Keratinocyte (primary cell): ENCODE results near the gene DKC1. TPM values are rescaled to one million over a fixed set of nuclear protein-coding genes. Genes with fewer than 3 reads are reported as not detected.

Experiments
- DNase-seq: peaks from one replicate; pipeline ENCODE4 v3.0.0-alpha.2; 2011; ENCODE audit warnings: low read depth, missing footprints, low spot score
- FAIRE-seq: peaks from 2 replicates; lab custom pipeline; 2011; peaks lifted over from hg19 to GRCh38; lab: Jason Lieb, UNC
- H2AFZ ChIP-seq: 2 replicates; pipeline ENCODE4 v1.6.0; 2012; ENCODE audit warnings: low read length, control low read depth, inconsistent platforms; ENCODE audit not compliant: control insufficient read depth
- H3K27ac ChIP-seq: 2 replicates; pipeline ENCODE4 v1.5.1; 2011; ENCODE audit warnings: low read length; ENCODE audit not compliant: control insufficient read depth, insufficient read depth
- H3K27me3 ChIP-seq: 3 replicates; pipeline ENCODE4 v1.6.0; 2011; ENCODE audit warnings: low read length; ENCODE audit not compliant: control insufficient read depth, insufficient read depth; ENCODE audit errors: extremely low read depth
- H3K36me3 ChIP-seq, 2 experiments: 2 replicates in 1 of 2; 3 replicates in 1 of 2; pipeline ENCODE4 v1.5.1; 2011; ENCODE audit warnings: low read length in 2 of 2, mild to moderate bottlenecking in 1 of 2; ENCODE audit not compliant: control insufficient read depth in 2 of 2, insufficient read depth in 2 of 2; ENCODE audit errors: extremely low read depth in 1 of 2
- H3K4me1 ChIP-seq: 3 replicates; pipeline ENCODE4 v1.5.1; 2011; ENCODE audit warnings: low read length; ENCODE audit not compliant: control insufficient read depth, insufficient read depth; ENCODE audit errors: extremely low read depth
- H3K4me2 ChIP-seq: 3 replicates; pipeline ENCODE4 v1.6.0; 2011; ENCODE audit warnings: low read depth, low read length; ENCODE audit not compliant: control insufficient read depth, insufficient read depth; ENCODE audit errors: extremely low read depth
- H3K4me3 ChIP-seq, 3 experiments: fragments of 200-600 bp in 1 of 3; sonication (generic) in 1 of 3; 2 replicates in 2 of 3; 3 replicates in 1 of 3; pipeline ENCODE4 v1.5.1; 2011 to 2016; ENCODE audit warnings: low read length in 3 of 3, mild to moderate bottlenecking in 3 of 3, control low read depth in 2 of 3, inconsistent platforms in 1 of 3, low read depth in 1 of 3, mixed read lengths in 1 of 3, mixed run types in 1 of 3, moderate library complexity in 1 of 3; ENCODE audit not compliant: control insufficient read depth in 2 of 3, insufficient read depth in 2 of 3; ENCODE audit errors: extremely low read depth in 1 of 3
- H3K79me2 ChIP-seq: 2 replicates; pipeline ENCODE4 v1.6.0; 2012; ENCODE audit warnings: low read length; ENCODE audit not compliant: control insufficient read depth, insufficient read depth
- H3K9ac ChIP-seq: 3 replicates; pipeline ENCODE4 v1.6.0; 2011; ENCODE audit warnings: low read length; ENCODE audit not compliant: control insufficient read depth, insufficient read depth; ENCODE audit errors: extremely low read depth
- H3K9me1 ChIP-seq: 3 replicates; pipeline ENCODE4 v1.6.0; 2011; ENCODE audit warnings: low read length; ENCODE audit not compliant: control insufficient read depth, insufficient read depth; ENCODE audit errors: extremely low read depth
- H3K9me3 ChIP-seq: 2 replicates; pipeline ENCODE4 v1.5.1; 2012; ENCODE audit warnings: low read depth, low read length; ENCODE audit not compliant: control insufficient read depth
- H4K20me1 ChIP-seq: 3 replicates; pipeline ENCODE4 v1.6.0; 2011; ENCODE audit warnings: low read length; ENCODE audit not compliant: control insufficient read depth, insufficient read depth; ENCODE audit errors: extremely low read depth
- CTCF ChIP-seq, 3 experiments: IDR thresholded peaks in 1 of 3; conservative IDR thresholded peaks in 1 of 3; optimal IDR thresholded peaks in 1 of 3; 2 replicates in 2 of 3; 3 replicates in 1 of 3; pipeline versions ENCODE3 to v1.5.1; 2011; ENCODE audit warnings: low read length in 3 of 3, mild to moderate bottlenecking in 3 of 3, moderate library complexity in 2 of 3, control low read depth in 1 of 3, inconsistent platforms in 1 of 3; ENCODE audit not compliant: insufficient read depth in 2 of 3; ENCODE audit errors: extremely low read depth in 1 of 3
- EZH2 ChIP-seq: IDR thresholded peaks from one replicate; pipeline ENCODE4 v1.6.1; 2012; ENCODE audit warnings: inconsistent platforms, mild to moderate bottlenecking, low read length, moderate library complexity
- dilution Hi-C: fragments of 300-500 bp; cut with MboI; formaldehyde crosslinking; loops from one replicate; pipeline ENCODE4 v1.7.0; 2020; ENCODE audit warnings: low sequenced_read_pairs; ENCODE audit not compliant: extremely low pct_ligation_motif_present
- polyA plus RNA-seq, 5 experiments: library from polyadenylated mRNA; depleted of rRNA in 3 of 5; stranded (reverse) in 3 of 5; stranded (forward) in 1 of 5; unstranded in 1 of 5; fragments of >200 nt; gene quantifications; 1 replicate in 1 of 5; 2 replicates in 3 of 5; 3 replicates in 1 of 5; pipeline versions ENCODE4 v1.2.1 to v1.2.3, GENCODE V29; 2011 to 2012; ENCODE audit warnings: missing spikeins in 2 of 5, low read depth in 1 of 5, low replicate concordance in 1 of 5

DKC1 gene
- polyA plus RNA-seq, 1 donor (not counting 4 experiments of a cell fraction or from before 2014, with no cell fraction given), result 80.7 TPM

GRCh38 chrX:154729439-154729838, 33.2 kb upstream of the DKC1 start:
- Histone ChIP-seq H3K4me2 (no peak overlapping the region), H3K79me2 (no peaks in the 10 kb centered on the region), H4K20me1 (no peaks in the 10 kb centered on the region), H3K27ac (no peak overlapping the region), H3K4me3 (no peak overlapping the region), H3K9ac (no peak overlapping the region), H2AFZ (no peak overlapping the region), H3K9me3 (no peaks in the 10 kb centered on the region), H3K27me3 (no peaks in the 10 kb centered on the region), H3K4me1 (peaks cover 14% of the 10 kb centered on the region), H3K9me1 (no peaks in the 10 kb centered on the region), H3K36me3 (no peaks in the 10 kb centered on the region)
- no peak for TF ChIP-seq CTCF (optimal IDR thresholded peaks at IDR 0.05 in 1 of 3, IDR thresholded peaks at IDR 0.05 in 1 of 3, conservative IDR thresholded peaks at IDR 0.05 in 1 of 3; ENCODE audit: extremely low read depth in 1 of 3, insufficient read depth in 2 of 3, low read length in 3 of 3)
- TF ChIP-seq EZH2, result no peak
- dilution Hi-C loops, result no loop called here
- DNase-seq, result no peak
- FAIRE-seq, result no peak

- no peak overlapping the region for H3K4me3 ChIP-seq
- H3K36me3 ChIP-seq, result no peaks in the 10 kb centered on the region
- no peaks in the 10 kb centered on the region for H3K9me1 ChIP-seq
- DNase-seq (no peak), FAIRE-seq (no peak)
- H3K79me2 ChIP-seq, result no peaks in the 10 kb centered on the region
- no peak overlapping the region for H3K4me2 ChIP-seq
- TF ChIP-seq CTCF (optimal IDR thresholded peaks at IDR 0.05 in 1 of 3, IDR thresholded peaks at IDR 0.05 in 1 of 3, conservative IDR thresholded peaks at IDR 0.05 in 1 of 3; ENCODE audit: extremely low read depth in 1 of 3, insufficient read depth in 2 of 3, low read length in 3 of 3), result no peak
- TF ChIP-seq EZH2, result no peak
- no peaks in the 10 kb centered on the region for H4K20me1 ChIP-seq
- no peak overlapping the region for H2AFZ ChIP-seq
- dilution Hi-C loops, result no loop called here
- H3K27me3 ChIP-seq, result no peaks in the 10 kb centered on the region
- no peak overlapping the region for H3K27ac ChIP-seq
- H3K9ac ChIP-seq, result no peak overlapping the region
- H3K4me1 ChIP-seq, result peaks cover 14% of the 10 kb centered on the region
- no peaks in the 10 kb centered on the region for H3K9me3 ChIP-seq
These were observed 32.3 kb upstream of the DKC1 start for GRCh38 chrX:154730253-154730891.
